H1 (cell line): Measurements from ENCODE around the gene LSM7. TPM values are rescaled to one million over a fixed set of nuclear protein-coding genes. Genes with fewer than 3 reads are reported as not detected.
"Not testable (repeated sequence)": the region's sequence is repeated elsewhere in the genome, so short reads cannot be mapped to it uniquely, and the experiment has no call there.

Source experiments
- CTCF ChIA-PET: fragments of 300-600 bp; sonication (Branson Sonifier 250); formaldehyde crosslinking; loops from one replicate; lab custom pipeline; 2021; ENCODE audit not compliant: partially characterized antibody; lab: Charles Lee
- POLR2A ChIA-PET: fragments of 300-600 bp; sonication (Branson Sonifier 250); formaldehyde crosslinking; loops from one replicate; lab custom pipeline; 2021; ENCODE audit warnings: inconsistent platforms; ENCODE audit not compliant: partially characterized antibody; lab: Charles Lee
- DNase-seq, 2 experiments: peaks; one replicate each; pipeline versions ENCODE4 v3.0.0 to v3.0.0-alpha.2; 2010 to 2022; ENCODE audit warnings: low spot score in 2 of 2, low read depth in 1 of 2, mixed read lengths in 1 of 2
- FAIRE-seq: peaks from 2 replicates; lab custom pipeline; 2011; peaks lifted over from hg19 to GRCh38; lab: Jason Lieb, UNC
- H2AFZ ChIP-seq: 2 replicates; pipeline ENCODE4 v1.8.1; 2012; ENCODE audit warnings: low read length, inconsistent platforms
- H2AK5ac ChIP-seq: 2 replicates; pipeline ENCODE4 v1.6.1; 2013; ENCODE audit warnings: low read depth, low read length
- H2BK120ac ChIP-seq: replicated peaks from 2 replicates; pipeline ENCODE3; 2013; ENCODE audit warnings: low read depth, low read length, inconsistent platforms
- H2BK12ac ChIP-seq: 2 replicates; pipeline ENCODE4 v1.6.1; 2013; ENCODE audit warnings: low read depth, low read length
- H2BK15ac ChIP-seq: 2 replicates; pipeline ENCODE4 v1.6.1; 2013; ENCODE audit warnings: low read length
- H2BK20ac ChIP-seq: 2 replicates; pipeline ENCODE4 v1.6.1; 2013; ENCODE audit warnings: low read length
- H2BK5ac ChIP-seq: 2 replicates; pipeline ENCODE4 v1.6.1; 2013; ENCODE audit warnings: low read depth, low read length
- H3K14ac ChIP-seq: 2 replicates; pipeline ENCODE4 v1.6.1; 2013; ENCODE audit warnings: inconsistent platforms; ENCODE audit not compliant: insufficient read length
- H3K18ac ChIP-seq: 2 replicates; pipeline ENCODE4 v1.6.1; 2013; ENCODE audit warnings: low read length; ENCODE audit errors: extremely low read depth
- H3K23ac ChIP-seq: 2 replicates; pipeline ENCODE4 v1.6.1; 2013; ENCODE audit warnings: inconsistent platforms; ENCODE audit not compliant: insufficient read length
- H3K23me2 ChIP-seq: 2 replicates; pipeline ENCODE4 v1.6.1; 2013; ENCODE audit warnings: low read depth, low read length
- H3K27ac ChIP-seq: 2 replicates; pipeline ENCODE4 v1.6.1; 2011; ENCODE audit warnings: low read depth, low read length, inconsistent platforms
- H3K27me3 ChIP-seq, 4 experiments: replicated peaks in 1 of 4; 1 replicate in 1 of 4; 2 replicates in 3 of 4; pipeline versions ENCODE4 v1.6.1 to v1.8.1; 2011 to 2013; ENCODE audit warnings: low read length in 3 of 4, mild to moderate bottlenecking in 3 of 4, inconsistent platforms in 2 of 4, mixed read lengths in 2 of 4, moderate library complexity in 1 of 4; ENCODE audit not compliant: control insufficient read depth in 3 of 4, insufficient read depth in 3 of 4; ENCODE audit errors: extremely low read depth in 1 of 4
- H3K36me3 ChIP-seq, 4 experiments: 2 replicates each; pipeline versions ENCODE4 v1.6.1 to v1.8.1; 2011 to 2013; ENCODE audit warnings: mild to moderate bottlenecking in 4 of 4, low read length in 3 of 4, moderate library complexity in 2 of 4, control low read depth in 1 of 4, inconsistent platforms in 1 of 4; ENCODE audit not compliant: insufficient read depth in 4 of 4, control insufficient read depth in 2 of 4
- H3K4ac ChIP-seq: replicated peaks from 2 replicates; pipeline ENCODE3; 2013; ENCODE audit warnings: low read length, low read depth, mixed read lengths, inconsistent platforms; ENCODE audit not compliant: insufficient read length
- H3K4me1 ChIP-seq, 4 experiments: replicated peaks in 1 of 4; 1 replicate in 1 of 4; 2 replicates in 3 of 4; pipeline versions ENCODE4 v1.6.1 to v1.8.1; 2011 to 2013; ENCODE audit warnings: low read length in 3 of 4, inconsistent platforms in 2 of 4, mixed read lengths in 1 of 4; ENCODE audit not compliant: insufficient read depth in 4 of 4, control insufficient read depth in 3 of 4
- H3K4me2 ChIP-seq, 2 experiments: 2 replicates each; pipeline versions ENCODE4 v1.6.1 to v1.8.1; 2011 to 2013; ENCODE audit warnings: low read depth in 2 of 2, low read length in 2 of 2, control low read depth in 1 of 2, inconsistent platforms in 1 of 2, mild to moderate bottlenecking in 1 of 2; ENCODE audit not compliant: insufficient read depth in 1 of 2
- H3K4me3 ChIP-seq, 4 experiments: fragments of 200-600, 300-600 bp in 1 of 4; sonication (generic), shearing (Covaris generic), sonication (Bioruptor Twin) in 1 of 4; 2 replicates each; pipeline versions ENCODE4 v1.5.1 to v1.8.1; 2011 to 2016; ENCODE audit warnings: low read length in 4 of 4, low read depth in 3 of 4, control low read depth in 2 of 4, inconsistent platforms in 2 of 4, mild to moderate bottlenecking in 2 of 4, mixed read lengths in 1 of 4, moderate library complexity in 1 of 4; ENCODE audit not compliant: insufficient read depth in 2 of 4; ENCODE audit errors: extremely low read depth in 1 of 4
- H3K56ac ChIP-seq: replicated peaks from 2 replicates; pipeline ENCODE3; 2013; ENCODE audit warnings: low read depth, mild to moderate bottlenecking, mixed read lengths, low read length, inconsistent platforms; ENCODE audit not compliant: insufficient read length
- H3K79me1 ChIP-seq: 2 replicates; pipeline ENCODE4 v1.6.1; 2013; ENCODE audit warnings: low read depth, low read length, control low read depth
- H3K79me2 ChIP-seq, 2 experiments: 2 replicates each; pipeline versions ENCODE4 v1.6.1 to v1.8.1; 2012 to 2013; ENCODE audit warnings: low read length in 2 of 2, mild to moderate bottlenecking in 2 of 2, inconsistent platforms in 1 of 2; ENCODE audit not compliant: insufficient read depth in 2 of 2, control insufficient read depth in 1 of 2
- H3K9ac ChIP-seq, 4 experiments: replicated peaks in 1 of 4; 1 replicate in 1 of 4; 2 replicates in 3 of 4; pipeline versions ENCODE4 v1.6.1 to v1.8.1; 2011 to 2013; ENCODE audit warnings: low read depth in 3 of 4, low read length in 3 of 4, control low read depth in 2 of 4, mild to moderate bottlenecking in 2 of 4, moderate library complexity in 2 of 4, inconsistent platforms in 1 of 4; ENCODE audit errors: extremely low read depth in 1 of 4
- H3K9me3 ChIP-seq, 2 experiments: 2 replicates each; pipeline versions ENCODE4 v1.6.1 to v1.8.1; 2012 to 2013; ENCODE audit warnings: mild to moderate bottlenecking in 2 of 2, moderate library complexity in 2 of 2, control low read depth in 1 of 2, inconsistent platforms in 1 of 2, low read depth in 1 of 2, low read length in 1 of 2, mixed read lengths in 1 of 2; ENCODE audit not compliant: insufficient read depth in 2 of 2
- H4K20me1 ChIP-seq, 2 experiments: replicated peaks in 1 of 2; 2 replicates each; pipeline versions ENCODE3 to v1.8.1; 2011 to 2013; ENCODE audit warnings: inconsistent platforms in 2 of 2, low read length in 2 of 2, mild to moderate bottlenecking in 1 of 2; ENCODE audit not compliant: insufficient read depth in 2 of 2, control insufficient read depth in 1 of 2
- H4K5ac ChIP-seq: 2 replicates; pipeline ENCODE4 v1.6.1; 2013; ENCODE audit warnings: low read length, low read depth, mixed read lengths, inconsistent platforms; ENCODE audit not compliant: insufficient read length
- H4K8ac ChIP-seq: 2 replicates; pipeline ENCODE4 v1.8.0; 2013; ENCODE audit warnings: mild to moderate bottlenecking, moderate library complexity, low read length, inconsistent platforms; ENCODE audit not compliant: insufficient read depth; ENCODE audit errors: extremely low read depth
- H4K91ac ChIP-seq: replicated peaks from 2 replicates; pipeline ENCODE3; 2013; ENCODE audit warnings: low read length, mixed read lengths, inconsistent platforms; ENCODE audit not compliant: insufficient read length
- WGBS, 2 experiments: shearing (Covaris generic) in 1 of 2; methylation state at CpG; one replicate each; pipeline versions ENCODE4 v1.1.6 to v1.1.7; 2013 to 2015; ENCODE audit warnings: low lambda C conversion rate in 2 of 2, mixed read lengths in 2 of 2, inconsistent platforms in 1 of 2, low coverage in 1 of 2, missing lambda C conversion rate in 1 of 2; ENCODE audit not compliant: insufficient replicate concordance in 2 of 2, insufficient coverage in 1 of 2, insufficient read length in 1 of 2; ENCODE audit errors: extremely low coverage in 1 of 2, missing lambda C conversion rate in 1 of 2; 5-methylcytosine and 5-hydroxymethylcytosine counted together
- polyA plus RNA-seq, 7 experiments: library from polyadenylated mRNA; depleted of rRNA in 3 of 7; stranded (reverse) in 5 of 7; unstranded in 2 of 7; fragments of >200 nt in 5 of 7; fragments of 200-250 nt in 2 of 7; gene quantifications; 1 replicate in 5 of 7; 2 replicates in 1 of 7; 4 replicates in 1 of 7; pipeline versions ENCODE4 v1.2.1 to v1.2.3, GENCODE V29; 2011 to 2013; ENCODE audit warnings: missing spikeins in 2 of 7, mixed read lengths in 2 of 7
- total RNA-seq: library from RNA; stranded (reverse); fragmentation: NEBNext Ultra II Directional; extraction: Animal tissue kit (Norgen Biotek cat#: 25700); gene quantifications from 2 replicates; pipeline ENCODE4 v1.2.1, GENCODE V29; 2021

Gene LSM7
- total and polyA plus RNA-seq, 2 of the 8 experiments (the other 6 are each of a cell fraction or from before 2014, with no cell fraction given), result 228 to 1,335 TPM

DNA sequence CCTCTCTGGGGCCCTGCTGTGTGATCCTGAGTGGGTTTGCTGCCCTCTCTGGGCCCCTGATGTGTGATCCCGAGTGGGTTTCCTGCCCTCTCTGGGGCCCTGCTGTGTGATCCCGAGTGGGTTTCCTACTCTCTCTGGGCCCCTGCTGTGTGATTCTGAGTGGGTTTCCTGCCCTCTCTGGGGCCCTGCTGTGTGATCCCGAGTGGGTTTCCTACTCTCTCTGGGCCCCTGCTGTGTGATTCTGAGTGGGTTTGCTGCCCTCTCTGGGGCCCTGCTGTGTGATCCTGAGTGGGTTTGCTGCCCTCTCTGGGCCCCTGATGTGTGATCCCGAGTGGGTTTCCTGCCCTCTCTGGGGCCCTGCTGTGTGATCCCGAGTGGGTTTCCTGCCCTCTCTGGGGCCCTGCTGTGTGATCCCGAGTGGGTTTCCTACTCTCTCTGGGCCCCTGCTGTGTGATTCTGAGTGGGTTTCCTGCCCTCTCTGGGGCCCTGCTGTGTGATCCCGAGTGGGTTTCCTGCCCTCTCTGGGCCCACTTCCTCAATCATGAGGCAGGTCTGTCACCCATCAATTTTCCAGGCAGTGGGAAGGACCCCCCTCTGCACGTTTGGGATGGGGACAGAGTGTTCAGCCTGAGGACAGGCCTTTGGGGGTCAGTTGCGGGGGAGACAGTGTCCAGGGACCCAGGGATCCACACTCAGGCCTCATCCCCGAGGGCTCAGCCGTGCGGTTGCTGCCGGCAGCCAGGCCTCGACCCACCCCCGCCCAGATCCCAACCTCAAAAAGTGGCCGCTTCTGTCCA is 46.9 kb downstream of the LSM7 start:
- not testable (repeated sequence) for H3K18ac ChIP-seq, H2BK120ac ChIP-seq, H2AK5ac ChIP-seq, H4K91ac ChIP-seq, H3K9me3 ChIP-seq, H4K20me1 ChIP-seq, H4K5ac ChIP-seq, H2AFZ ChIP-seq, H3K4ac ChIP-seq, FAIRE-seq, H3K36me3 ChIP-seq, H3K56ac ChIP-seq, DNase-seq, H3K79me1 ChIP-seq, H3K27ac ChIP-seq, H3K4me1 ChIP-seq, H2BK20ac ChIP-seq, H3K23me2 ChIP-seq, H3K14ac ChIP-seq, H3K79me2 ChIP-seq, H3K23ac ChIP-seq, H2BK15ac ChIP-seq, H3K9ac ChIP-seq, H2BK12ac ChIP-seq, H2BK5ac ChIP-seq
- peak overlapping the region; percentile 79 to 83 for H3K4me2 ChIP-seq
- CTCF ChIA-PET, result interaction anchor here (0.9 to 1.6 kb wide), 2 partner anchors 34 to 37 kb away, joined by 3 to 10 read pairs; no protein-coding TSS in a partner anchor
- H3K27me3 ChIP-seq, result peaks cover 0 to 17% (median 14%) of the 10 kb centered on the region in 4 experiments; a peak in 6 of 7 replicates
- 0 out of 2 replicates have a peak overlapping the region, but pooled peaks have one; percentile 31 for H4K8ac ChIP-seq
- POLR2A ChIA-PET, result interaction anchor here (1.3 to 2.1 kb wide), 4 partner anchors 12 to 36 kb away, joined by 3 to 9 read pairs (median 4); no protein-coding TSS in a partner anchor
- 53% methylated on average over 10 of the region's 16 CpGs; no CpG with 5 or more reads in 1 of the 2 experiments for WGBS, 2 experiments
- H3K4me3 ChIP-seq, result peak overlapping the region; percentile 28 to 64 (median 44); a peak in 7 of 8 replicates
